ENCODE results near the gene PIGS.
"Not testable (repeated sequence)": the region's sequence is repeated elsewhere in the genome, so short reads cannot be mapped to it uniquely, and the experiment has no call there.

Gene PIGS

GRCh38 chr17:28528327-28529012 is 42.9 kb downstream of the PIGS start:
- no peak for DNase-seq

DNA sequence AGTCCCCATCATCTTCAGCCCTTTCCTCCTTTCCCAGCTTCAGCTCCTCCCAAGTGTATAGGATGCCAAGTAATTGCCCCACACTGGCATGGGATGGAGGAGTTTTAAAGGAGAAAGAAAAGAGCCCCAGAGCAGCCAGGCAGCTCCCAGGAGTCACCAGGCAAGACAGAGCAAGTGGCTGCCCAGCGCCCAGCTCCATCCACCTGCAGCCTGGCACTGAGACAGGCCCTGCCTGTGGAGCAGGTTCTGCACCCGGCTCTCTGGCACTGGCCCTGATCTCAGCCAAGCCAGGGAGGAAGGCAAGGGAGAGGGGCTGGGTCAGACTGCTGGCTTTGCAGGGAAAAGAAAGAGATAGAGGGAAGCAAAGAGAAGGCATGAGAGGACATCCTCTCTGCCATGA is 43.5 kb downstream of the PIGS start:
- DNase-seq = no peak

DNA sequence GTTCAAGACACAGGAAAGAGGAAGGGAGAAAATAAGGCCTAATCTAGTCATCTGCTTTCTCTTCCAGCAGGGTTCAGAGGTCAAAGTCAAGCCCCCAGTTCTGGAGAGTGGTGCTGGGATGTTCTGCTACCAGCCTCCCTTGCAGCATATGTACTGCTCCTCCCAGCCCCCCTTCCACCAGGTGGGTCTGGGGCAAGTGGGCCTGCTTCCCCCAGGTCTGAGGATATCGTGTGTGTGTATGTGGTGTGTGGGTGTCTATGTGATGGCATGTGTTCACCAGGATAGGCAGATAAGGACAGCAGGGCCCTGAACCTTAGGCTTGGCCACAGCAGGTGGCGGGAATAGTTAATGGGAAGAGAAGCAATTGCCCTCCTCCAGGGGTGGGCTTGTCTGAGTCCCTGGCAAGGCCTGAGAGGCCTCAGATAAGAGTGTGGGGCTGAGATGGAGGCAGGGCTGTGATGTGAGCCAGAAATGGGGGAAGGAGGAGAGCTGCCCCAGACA is 44.1 kb downstream of the PIGS start:
- no peak for DNase-seq

DNA sequence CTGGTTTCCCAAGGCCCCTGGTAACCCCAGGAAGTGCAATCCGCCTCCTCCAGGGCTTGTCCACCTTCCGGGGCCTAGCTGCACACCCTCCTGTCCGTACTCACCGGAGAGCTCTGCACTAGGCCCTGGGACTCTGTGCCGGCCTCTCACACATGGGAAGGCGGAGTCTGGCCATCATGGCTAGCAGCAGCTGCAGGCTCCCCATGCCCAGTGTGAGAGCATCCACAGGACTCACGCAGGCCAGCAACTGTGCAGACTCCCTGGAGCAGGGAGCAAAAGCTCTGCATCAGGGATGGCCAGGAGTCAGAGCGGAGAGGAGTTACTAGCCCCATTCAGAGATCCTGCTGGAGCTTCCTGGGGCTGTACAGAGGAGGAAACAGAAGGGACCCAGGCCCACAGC is 44.9 kb downstream of the PIGS start:
- no peak for DNase-seq

- no peak for DNase-seq
These were observed 46.6 kb downstream of the PIGS start for GRCh38 chr17:28524476-28525424.

DNA sequence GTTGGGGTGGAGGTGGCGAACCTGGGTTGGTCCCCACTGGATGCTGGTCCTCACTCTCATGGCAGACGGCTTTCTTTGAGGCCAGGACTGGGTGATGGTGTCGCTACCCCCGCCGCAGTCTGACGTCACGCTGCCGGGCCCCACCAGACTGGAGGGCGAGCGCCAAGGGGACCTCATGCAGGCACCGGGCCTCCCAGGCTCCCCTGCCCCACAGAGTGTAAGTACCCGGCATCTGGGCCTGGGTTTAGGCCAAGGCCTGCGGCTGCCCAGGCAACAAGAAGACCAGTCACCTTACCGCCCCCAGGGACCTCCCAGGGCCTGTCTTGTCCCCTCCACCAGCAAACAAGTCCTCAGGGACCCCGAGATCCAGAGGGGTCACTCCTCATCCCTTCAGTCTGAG is 47.4 kb downstream of the PIGS start:
- no peak for DNase-seq

- no peak for DNase-seq
These were observed 48.1 kb downstream of the PIGS start for GRCh38 chr17:28523186-28523585.

DNA sequence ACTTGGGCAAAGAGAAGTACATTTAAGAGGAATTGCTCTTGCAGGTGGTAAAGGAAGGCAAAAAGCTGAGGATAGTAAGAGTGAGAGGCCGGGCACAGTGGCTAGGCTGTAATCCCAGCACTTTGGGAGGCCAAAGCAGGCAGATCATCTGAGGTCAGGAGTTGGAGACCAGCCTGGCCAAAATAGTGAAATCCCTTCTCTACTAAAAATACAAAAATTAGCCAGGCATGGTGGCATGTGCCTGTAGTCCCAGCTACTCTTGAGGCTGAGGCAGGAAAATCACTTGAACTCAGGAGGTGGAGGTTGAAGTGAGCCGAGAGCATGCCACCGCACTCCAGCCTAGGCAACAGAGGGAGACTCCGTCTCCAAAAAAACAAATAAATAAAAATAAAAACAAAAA is 49.0 kb downstream of the PIGS start:
- DNase-seq = not testable (repeated sequence)

- DNase-seq = no peak
These were observed 49.8 kb downstream of the PIGS start for GRCh38 chr17:28521311-28522085.

DNA sequence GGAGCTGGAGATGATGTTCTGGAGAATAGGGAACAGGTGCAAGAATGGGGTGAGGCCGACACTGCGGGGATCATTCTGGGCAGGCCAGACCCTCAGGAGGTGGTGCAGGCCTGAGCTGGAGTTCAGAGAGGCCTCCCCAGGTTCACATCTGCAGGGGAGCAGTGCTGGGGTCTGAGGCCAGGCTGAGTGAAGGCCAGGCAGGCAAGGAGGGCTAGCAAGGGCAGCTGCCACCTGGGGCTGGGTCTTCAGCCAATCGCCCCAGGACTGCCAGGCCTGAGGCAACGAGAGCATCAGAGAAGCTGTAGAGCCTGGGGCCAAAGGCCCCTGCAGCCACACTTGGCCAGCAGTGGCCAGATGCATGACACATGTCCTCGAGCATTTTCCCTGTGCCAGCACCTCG is 50.6 kb downstream of the PIGS start:
- DNase-seq = no peak

DNA sequence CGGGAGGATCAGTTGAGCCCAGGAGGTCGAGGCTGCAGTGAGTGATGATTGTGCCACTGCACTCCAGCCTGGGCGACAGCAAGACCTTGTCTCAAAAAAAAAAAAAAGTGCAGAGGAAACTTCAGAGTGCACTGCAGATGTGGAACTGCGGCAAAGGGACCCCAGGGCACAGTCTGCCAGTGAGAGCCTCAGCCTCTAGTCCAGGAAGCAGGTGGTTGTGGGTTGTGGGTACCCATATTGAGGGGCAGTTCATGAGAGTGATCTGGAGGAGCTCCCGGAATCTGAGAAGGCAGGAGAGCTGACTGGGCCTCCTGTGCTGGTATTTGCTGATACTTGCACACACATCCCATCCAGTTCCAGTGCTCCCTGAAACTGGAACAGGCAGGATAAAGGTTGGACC is 52.1 kb downstream of the PIGS start:
- no peak for DNase-seq

DNA sequence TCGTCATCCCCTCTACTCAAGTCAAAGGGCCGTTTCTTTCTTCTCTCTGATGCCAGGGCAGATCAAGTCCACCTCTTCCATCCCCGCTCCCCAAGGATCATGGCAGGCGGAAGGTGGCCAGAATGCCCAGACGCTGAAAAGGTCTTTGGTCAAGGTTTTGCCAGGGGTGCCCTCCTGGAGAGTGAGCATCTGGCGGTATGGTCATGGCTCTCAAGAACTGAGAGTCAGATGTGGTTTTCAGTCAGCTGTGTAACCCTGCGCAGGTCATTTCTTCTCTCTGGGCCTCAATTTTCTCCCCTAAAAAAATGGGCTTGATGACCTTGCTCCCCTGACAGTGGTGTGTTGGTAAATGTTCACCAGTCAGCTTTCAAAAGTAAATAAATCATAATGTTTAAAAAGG is 52.7 kb downstream of the PIGS start:
- no peak for DNase-seq

DNA sequence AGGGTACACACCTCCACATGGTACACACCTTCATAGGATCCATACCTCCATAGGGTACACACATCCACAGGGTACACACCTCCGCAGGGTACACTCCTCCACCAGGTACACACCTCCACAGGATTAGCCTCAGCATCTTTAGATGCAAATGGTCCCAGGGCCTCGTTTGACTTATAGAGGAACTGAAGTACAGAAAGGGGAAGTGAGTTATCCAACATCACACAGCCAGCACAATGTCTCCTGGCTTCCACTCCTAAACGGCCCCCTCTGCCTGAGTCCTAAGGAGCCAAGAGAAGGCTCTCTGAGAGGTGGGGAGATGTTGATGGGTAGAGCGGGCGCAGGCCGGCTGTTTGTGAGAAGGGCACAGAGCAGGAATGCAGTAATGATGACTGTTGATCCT is 53.2 kb downstream of the PIGS start:
- DNase-seq = no peak

- DNase-seq = no peak
These were observed 55.8 kb downstream of the PIGS start for GRCh38 chr17:28515518-28515917.

GRCh38 chr17:28514561-28515002 is 56.7 kb downstream of the PIGS start:
- no peak for DNase-seq

- no peak for DNase-seq
These were observed 57.8 kb downstream of the PIGS start for GRCh38 chr17:28513476-28513875.

DNA sequence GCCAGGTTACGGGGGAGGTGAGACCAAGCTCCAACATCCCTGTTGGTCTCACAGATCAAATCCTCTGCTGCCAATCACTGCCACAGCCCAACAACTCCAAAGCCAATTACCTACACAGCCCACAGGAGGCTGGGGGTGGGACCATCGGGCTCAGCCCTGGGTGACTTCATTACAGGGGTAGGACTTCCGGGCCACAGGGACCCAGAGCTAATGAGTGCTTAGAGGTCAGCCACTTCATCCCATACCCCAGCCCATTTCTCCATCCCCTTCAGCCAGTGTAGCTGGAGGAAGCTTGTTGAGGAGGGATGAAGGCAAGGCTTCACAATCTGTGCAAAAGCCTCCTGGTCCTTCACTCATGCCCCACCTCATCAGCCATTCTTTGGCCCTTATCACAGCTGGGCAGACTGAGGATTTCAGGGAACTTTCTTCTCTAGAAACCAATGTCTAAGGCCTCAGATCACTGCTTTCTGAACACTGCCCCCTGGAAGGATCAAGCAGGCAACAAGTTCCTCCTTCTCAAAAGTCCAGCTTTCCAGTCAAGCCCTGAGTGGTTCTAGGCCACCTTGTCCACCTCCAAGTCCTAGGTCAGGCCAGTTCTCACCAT is 59.4 kb downstream of the PIGS start:
- DNase-seq = no peak

GRCh38 chr17:28509789-28510188 is 61.5 kb downstream of the PIGS start:
- DNase-seq = no peak

- no peak for DNase-seq
These were observed 63.1 kb downstream of the PIGS start for GRCh38 chr17:28508211-28508724.

DNA sequence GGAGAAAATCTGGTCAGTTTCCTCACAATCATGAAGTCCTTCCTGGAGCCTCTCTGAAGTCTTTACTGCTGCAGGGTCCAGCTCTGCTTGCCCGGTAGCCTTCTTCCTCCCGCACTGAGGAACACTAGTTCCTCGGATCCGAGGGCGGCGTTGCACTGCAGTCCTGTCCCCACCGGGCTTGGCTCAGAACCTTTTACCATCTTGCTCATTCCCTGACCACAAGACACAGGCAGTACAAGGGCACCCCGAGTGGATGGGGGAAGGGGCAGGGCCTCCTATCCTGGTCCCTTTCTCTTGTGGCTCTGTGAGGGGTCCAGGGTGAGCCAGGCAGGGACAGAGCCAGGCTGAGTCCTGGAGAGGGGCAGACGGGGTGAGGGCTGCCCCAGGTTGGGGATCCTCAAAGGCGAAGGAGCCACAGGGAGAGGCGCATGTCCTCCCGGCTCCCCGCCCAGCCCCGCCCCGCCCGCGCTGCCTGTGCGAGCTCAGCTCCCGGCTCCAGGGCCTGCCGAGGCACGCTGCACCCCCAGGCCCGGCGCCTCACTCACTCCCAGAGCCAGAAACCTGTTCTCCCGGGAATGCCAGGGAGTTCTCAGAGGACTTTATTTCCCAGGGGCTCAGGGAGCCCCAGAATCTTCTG is 63.6 kb downstream of the PIGS start:
- no peak for DNase-seq

- DNase-seq = no peak
These were observed 64.4 kb downstream of the PIGS start for GRCh38 chr17:28506763-28507487.

Measured in stimulated activated naive CD4-positive, alpha-beta T cell (primary cell).